Glutamatergic neuron (in vitro differentiated cells): ENCODE data around the gene AKAP1. TPM values are rescaled to one million over a fixed set of nuclear protein-coding genes. Genes with fewer than 3 reads are reported as not detected.
A peak's percentile ranks its signal among the peaks of the same experiment; 100 is the strongest.

Experiments
- DNase-seq: peaks from one replicate; pipeline ENCODE4 v3.0.0; 2022
- H3K27ac Mint-ChIP-seq: one replicate; pipeline ENCODE4 v1.8.0; 2020; ENCODE audit warnings: mild to moderate bottlenecking, mixed read lengths, inconsistent platforms; ENCODE audit not compliant: unreplicated experiment
- H3K27me3 Mint-ChIP-seq: one replicate; pipeline ENCODE4 v1.8.0; 2020; ENCODE audit warnings: mild to moderate bottlenecking, moderate library complexity, mixed read lengths, inconsistent platforms; ENCODE audit not compliant: unreplicated experiment
- H3K36me3 Mint-ChIP-seq: one replicate; pipeline ENCODE4 v1.8.0; 2020; ENCODE audit warnings: mild to moderate bottlenecking, mixed read lengths, inconsistent platforms; ENCODE audit not compliant: unreplicated experiment
- H3K4me1 Mint-ChIP-seq: one replicate; pipeline ENCODE4 v1.8.0; 2020; ENCODE audit warnings: mild to moderate bottlenecking, low read depth, mixed read lengths, inconsistent platforms; ENCODE audit not compliant: unreplicated experiment
- H3K4me3 Mint-ChIP-seq: one replicate; pipeline ENCODE4 v1.8.0; 2020; ENCODE audit warnings: mild to moderate bottlenecking, mixed read lengths, inconsistent platforms; ENCODE audit not compliant: unreplicated experiment
- H3K9me3 Mint-ChIP-seq: one replicate; pipeline ENCODE4 v1.8.0; 2020; ENCODE audit warnings: mild to moderate bottlenecking, moderate library complexity, mixed read lengths, inconsistent platforms; ENCODE audit not compliant: unreplicated experiment
- total RNA-seq: library from RNA; stranded (reverse); fragmentation: NEBNext Ultra II Directional; extraction: Animal tissue kit (Norgen Biotek cat#: 25700); gene quantifications from one replicate; pipeline ENCODE4 v1.2.1, GENCODE V29; 2021; ENCODE audit not compliant: unreplicated experiment
- TF ChIP-seq, protein P1 (sequence below): fragments of 200-600 bp; sonication (generic); IDR thresholded peaks from one replicate; pipeline ENCODE4 v1.5.0; 2021; ENCODE audit not compliant: partially characterized antibody, unreplicated experiment

AKAP1 gene
- total RNA-seq, 1 donor from 2014 or later, result 35.6 TPM

- H3K4me1 Mint-ChIP-seq, result peaks cover 17% of the 10 kb centered on the region
- H3K36me3 Mint-ChIP-seq, result peaks cover 13% of the 10 kb centered on the region
- TF ChIP-seq, protein P1, sequence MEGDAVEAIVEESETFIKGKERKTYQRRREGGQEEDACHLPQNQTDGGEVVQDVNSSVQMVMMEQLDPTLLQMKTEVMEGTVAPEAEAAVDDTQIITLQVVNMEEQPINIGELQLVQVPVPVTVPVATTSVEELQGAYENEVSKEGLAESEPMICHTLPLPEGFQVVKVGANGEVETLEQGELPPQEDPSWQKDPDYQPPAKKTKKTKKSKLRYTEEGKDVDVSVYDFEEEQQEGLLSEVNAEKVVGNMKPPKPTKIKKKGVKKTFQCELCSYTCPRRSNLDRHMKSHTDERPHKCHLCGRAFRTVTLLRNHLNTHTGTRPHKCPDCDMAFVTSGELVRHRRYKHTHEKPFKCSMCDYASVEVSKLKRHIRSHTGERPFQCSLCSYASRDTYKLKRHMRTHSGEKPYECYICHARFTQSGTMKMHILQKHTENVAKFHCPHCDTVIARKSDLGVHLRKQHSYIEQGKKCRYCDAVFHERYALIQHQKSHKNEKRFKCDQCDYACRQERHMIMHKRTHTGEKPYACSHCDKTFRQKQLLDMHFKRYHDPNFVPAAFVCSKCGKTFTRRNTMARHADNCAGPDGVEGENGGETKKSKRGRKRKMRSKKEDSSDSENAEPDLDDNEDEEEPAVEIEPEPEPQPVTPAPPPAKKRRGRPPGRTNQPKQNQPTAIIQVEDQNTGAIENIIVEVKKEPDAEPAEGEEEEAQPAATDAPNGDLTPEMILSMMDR, result no peak
- H3K27ac Mint-ChIP-seq, result no peak overlapping the region
- no peak overlapping the region for H3K4me3 Mint-ChIP-seq
- peaks cover 3% of the 10 kb centered on the region for H3K27me3 Mint-ChIP-seq
- no peak for DNase-seq
- H3K9me3 Mint-ChIP-seq, result no peaks in the 10 kb centered on the region
These were observed 30.3 kb downstream of the AKAP1 start for GRCh38 chr17:57115377-57115776.

DNA sequence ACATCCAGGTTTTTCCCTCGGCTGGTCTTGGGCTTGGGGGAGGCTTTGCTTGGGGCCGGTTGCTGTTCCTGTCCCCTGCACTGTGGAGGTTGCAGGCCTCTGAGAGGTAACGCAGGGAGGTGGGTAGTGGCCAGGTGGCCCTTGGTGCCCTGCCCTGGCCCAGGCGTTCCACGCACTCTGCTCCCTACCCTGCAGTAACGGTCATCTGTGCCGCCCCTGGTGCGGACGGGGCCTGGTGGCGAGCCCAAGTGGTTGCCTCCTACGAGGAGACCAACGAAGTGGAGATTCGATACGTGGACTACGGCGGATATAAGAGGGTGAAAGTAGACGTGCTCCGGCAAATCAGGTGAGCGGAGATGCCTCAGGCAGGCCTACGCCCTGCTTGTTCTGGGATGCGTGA lies 30.9 kb downstream of the AKAP1 start:
- Mint-ChIP-seq H3K9me3 (no peaks in the 10 kb centered on the region), H3K4me3 (no peak overlapping the region), H3K36me3 (peaks cover 13% of the 10 kb centered on the region), H3K27ac (no peak overlapping the region), H3K27me3 (peaks cover 3% of the 10 kb centered on the region), H3K4me1 (peaks cover 14% of the 10 kb centered on the region)
- DNase-seq, result no peak
- TF ChIP-seq, protein P1, result no peak

DNA sequence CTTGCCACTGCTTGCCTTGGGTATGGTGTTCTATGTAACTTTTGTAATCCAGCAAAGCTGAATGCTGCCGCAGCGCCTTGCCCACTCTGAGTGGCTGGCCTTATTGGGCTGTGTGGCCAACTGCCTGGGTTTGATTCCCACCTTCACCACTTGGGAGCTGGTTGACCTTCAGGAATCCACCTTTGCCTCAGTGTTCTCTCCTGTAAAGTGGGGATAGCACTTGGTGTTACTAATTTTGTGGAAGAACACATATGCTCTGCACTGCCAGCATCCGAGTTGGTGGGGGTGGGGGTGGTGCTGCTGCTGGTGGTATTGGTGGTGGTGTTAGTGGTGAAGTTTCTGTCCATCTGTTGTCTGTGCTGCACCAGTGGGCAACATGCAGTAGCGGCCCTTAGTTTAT lies 32.8 kb downstream of the AKAP1 start:
- peaks cover 3% of the 10 kb centered on the region for H3K27me3 Mint-ChIP-seq
- TF ChIP-seq, protein P1, result no peak
- peaks cover 8% of the 10 kb centered on the region for H3K36me3 Mint-ChIP-seq
- H3K4me1 Mint-ChIP-seq, result peaks cover 2% of the 10 kb centered on the region
- no peak overlapping the region for H3K27ac Mint-ChIP-seq
- H3K9me3 Mint-ChIP-seq, result no peaks in the 10 kb centered on the region
- no peak for DNase-seq
- no peak overlapping the region for H3K4me3 Mint-ChIP-seq

- H3K9me3 Mint-ChIP-seq, result no peaks in the 10 kb centered on the region
- TF ChIP-seq, protein P1, result no peak
- no peak for DNase-seq
- H3K27me3 Mint-ChIP-seq, result no peaks in the 10 kb centered on the region
- peaks cover 2% of the 10 kb centered on the region for H3K4me1 Mint-ChIP-seq
- peaks cover 8% of the 10 kb centered on the region for H3K36me3 Mint-ChIP-seq
- H3K4me3 Mint-ChIP-seq, result no peak overlapping the region
- H3K27ac Mint-ChIP-seq, result no peak overlapping the region
These were observed 35.8 kb downstream of the AKAP1 start for GRCh38 chr17:57120814-57121213.

- peak; percentile 77 for DNase-seq
- Mint-ChIP-seq H3K36me3 (peaks cover 8% of the 10 kb centered on the region), H3K27ac (no peak overlapping the region), H3K4me1 (peaks cover 2% of the 10 kb centered on the region), H3K4me3 (no peak overlapping the region), H3K9me3 (no peaks in the 10 kb centered on the region), H3K27me3 (peaks cover 1% of the 10 kb centered on the region)
- TF ChIP-seq, protein P1, result peak; percentile 51
These were observed 36.4 kb downstream of the AKAP1 start for GRCh38 chr17:57121308-57122042.
